Measurements from ENCODE around the gene ARMS2.
A peak's percentile ranks its signal among the peaks of the same experiment; 100 is the strongest.

Gene ARMS2

GRCh38 chr10:122427280-122427679, 27.2 kb upstream of the ARMS2 start:
- Histone ChIP-seq H4K20me1 (ENCODE audit: insufficient read depth, low read length) (no peaks in the 10 kb centered on the region; the same call in 1 of the 2 replicates), H3K4me3 (ENCODE audit: low read depth in 1 of 2, low read length in 2 of 2) (no peak overlapping the region), H3K79me2 (ENCODE audit: insufficient read depth, low read length) (no peaks in the 10 kb centered on the region), H3K4me2 (ENCODE audit: insufficient read depth, low read length) (no peak overlapping the region), H3K36me3 (ENCODE audit: insufficient read depth, low read length) (peaks cover 26% of the 10 kb centered on the region), H3K27ac (ENCODE audit: low read length) (no peak overlapping the region), H3K27me3 (ENCODE audit: insufficient read depth, low read length, poor library complexity) (no peaks in the 10 kb centered on the region), H3K4me1 (ENCODE audit: insufficient read depth, low read length) (no peaks in the 10 kb centered on the region), H3K9me3 (ENCODE audit: insufficient read depth, low read length, severe bottlenecking) (no peaks in the 10 kb centered on the region), H2AFZ (ENCODE audit: low read depth, low read length) (no peak overlapping the region), H3K9ac (ENCODE audit: low read depth, low read length) (no peak overlapping the region)
- no peak for ATAC-seq (ENCODE audit: insufficient read depth, low read depth)
- DNase-seq = no peak
- TF ChIP-seq CTCF (IDR thresholded peaks at IDR 0.05; ENCODE audit: borderline replicate concordance, extremely low read depth, low read length, poor library complexity, severe bottlenecking) = no peak
- TF ChIP-seq EZH2 (IDR thresholded peaks at IDR 0.05; ENCODE audit: borderline replicate concordance, low read depth, low read length, severe bottlenecking) = no peak

- H3K27me3 ChIP-seq (ENCODE audit: insufficient read depth, low read length, poor library complexity) = no peaks in the 10 kb centered on the region
- H3K4me1 ChIP-seq (ENCODE audit: insufficient read depth, low read length) = no peaks in the 10 kb centered on the region
- H3K79me2 ChIP-seq (ENCODE audit: insufficient read depth, low read length) = no peaks in the 10 kb centered on the region
- H4K20me1 ChIP-seq (ENCODE audit: insufficient read depth, low read length) = no peaks in the 10 kb centered on the region
- no peaks in the 10 kb centered on the region for H3K9me3 ChIP-seq (ENCODE audit: insufficient read depth, low read length, severe bottlenecking)
- H2AFZ ChIP-seq (ENCODE audit: low read depth, low read length) = no peak overlapping the region
- peak; percentile 57; the same call in 1 of the 3 replicates for ATAC-seq (ENCODE audit: insufficient read depth, low read depth)
- peaks cover 6% of the 10 kb centered on the region; the same call in 1 of the 2 replicates for H3K36me3 ChIP-seq (ENCODE audit: insufficient read depth, low read length)
- no peak overlapping the region for H3K27ac ChIP-seq (ENCODE audit: low read length)
- no peak for DNase-seq
- no peak overlapping the region for H3K9ac ChIP-seq (ENCODE audit: low read depth, low read length)
- no peak overlapping the region for H3K4me3 ChIP-seq (ENCODE audit: low read depth in 1 of 2, low read length in 2 of 2)
- TF ChIP-seq EZH2 (IDR thresholded peaks at IDR 0.05; ENCODE audit: borderline replicate concordance, low read depth, low read length, severe bottlenecking) (no peak), CTCF (IDR thresholded peaks at IDR 0.05; ENCODE audit: borderline replicate concordance, extremely low read depth, low read length, poor library complexity, severe bottlenecking) (peak; percentile 76)
- no peak overlapping the region for H3K4me2 ChIP-seq (ENCODE audit: insufficient read depth, low read length)
Measured at GRCh38 chr10:122435212-122435827, 19.1 kb upstream of the ARMS2 start.

GRCh38 chr10:122441961-122442360, 12.5 kb upstream of the ARMS2 start:
- Histone ChIP-seq H3K27me3 (ENCODE audit: insufficient read depth, low read length, poor library complexity) (no peaks in the 10 kb centered on the region), H3K4me1 (ENCODE audit: insufficient read depth, low read length) (no peaks in the 10 kb centered on the region), H3K36me3 (ENCODE audit: insufficient read depth, low read length) (no peaks in the 10 kb centered on the region), H3K9ac (ENCODE audit: low read depth, low read length) (no peak overlapping the region), H3K27ac (ENCODE audit: low read length) (no peak overlapping the region), H3K4me2 (ENCODE audit: insufficient read depth, low read length) (no peak overlapping the region), H3K4me3 (ENCODE audit: low read depth in 1 of 2, low read length in 2 of 2) (no peak overlapping the region), H2AFZ (ENCODE audit: low read depth, low read length) (no peak overlapping the region), H3K9me3 (ENCODE audit: insufficient read depth, low read length, severe bottlenecking) (no peaks in the 10 kb centered on the region), H3K79me2 (ENCODE audit: insufficient read depth, low read length) (no peaks in the 10 kb centered on the region), H4K20me1 (ENCODE audit: insufficient read depth, low read length) (no peaks in the 10 kb centered on the region)
- no peak for TF ChIP-seq EZH2 (IDR thresholded peaks at IDR 0.05; ENCODE audit: borderline replicate concordance, low read depth, low read length, severe bottlenecking)
- no peak for TF ChIP-seq CTCF (IDR thresholded peaks at IDR 0.05; ENCODE audit: borderline replicate concordance, extremely low read depth, low read length, poor library complexity, severe bottlenecking)
- ATAC-seq (ENCODE audit: insufficient read depth, low read depth) (no peak), DNase-seq (no peak)
